Natural killer cell treated with Interleukin-12 subunit alpha and Interleukin-12 subunit beta and Interleukin-15 and Interleukin-18, amount 100 ng/mL, for 72 hours (primary cell): ENCODE data around the gene LRMDA. TPM values are rescaled to one million over a fixed set of nuclear protein-coding genes. Genes with fewer than 3 reads are reported as not detected.

ENCODE experiments used
- ATAC-seq, 2 donors: fragments of 150-1000 bp; cut with Tn5 transposase in 1 of 2; sonication (Bioruptor Pico), chemical (Tn5 transposase) in 1 of 2; 2 replicates each; pipeline ENCODE4 v1.10.0; 2021
- DNase-seq: peaks from one replicate; pipeline ENCODE4 v3.0.0; 2022; ENCODE audit warnings: low spot score
- H3K27ac Mint-ChIP-seq, 2 donors: 1 replicate in 1 of 2; 2 replicates in 1 of 2; pipeline ENCODE4 v1.8.0; 2022; ENCODE audit warnings: mixed read lengths in 2 of 2, mild to moderate bottlenecking in 1 of 2, moderate library complexity in 1 of 2
- H3K27me3 Mint-ChIP-seq, 2 donors: 1 replicate in 1 of 2; 2 replicates in 1 of 2; pipeline ENCODE4 v1.8.0; 2022; ENCODE audit warnings: mixed read lengths in 2 of 2
- H3K36me3 Mint-ChIP-seq: one replicate; pipeline ENCODE4 v1.8.0; 2022; ENCODE audit warnings: mixed read lengths
- H3K4me1 Mint-ChIP-seq, 2 donors: 1 replicate in 1 of 2; 2 replicates in 1 of 2; pipeline ENCODE4 v1.8.0; 2022; ENCODE audit warnings: low read depth in 2 of 2, mixed read lengths in 2 of 2, mild to moderate bottlenecking in 1 of 2
- H3K4me3 Mint-ChIP-seq: one replicate; pipeline ENCODE4 v1.8.0; 2022; ENCODE audit warnings: mixed read lengths
- H3K9me3 Mint-ChIP-seq: 2 replicates; pipeline ENCODE4 v1.8.0; 2022; ENCODE audit warnings: mixed read lengths
- total RNA-seq, 2 donors: library from RNA; stranded (reverse); gene quantifications; one replicate each; pipeline ENCODE4 v1.2.3, GENCODE V29; 2022

Gene LRMDA
- total RNA-seq, 2 donors from 2014 or later = 0.92 to 1.8 TPM

GRCh38 chr10:76338187-76338586 is 906.8 kb downstream of the LRMDA start:
- Mint-ChIP-seq H3K36me3 (no peaks in the 10 kb centered on the region), H3K4me3 (no peak overlapping the region), H3K27me3 (peaks cover 2 to 7% of the 10 kb centered on the region in 2 donors), H3K27ac (no peak overlapping the region), H3K9me3 (peaks cover 4% of the 10 kb centered on the region), H3K4me1 (no peaks in the 10 kb centered on the region)
- DNase-seq (no peak), ATAC-seq (no peak)

GRCh38 chr10:76341740-76342139 is 910.3 kb downstream of the LRMDA start:
- no peaks in the 10 kb centered on the region for H3K9me3 Mint-ChIP-seq
- ATAC-seq (no peak), DNase-seq (no peak)
- no peak overlapping the region for H3K27ac Mint-ChIP-seq
- no peaks in the 10 kb centered on the region for H3K4me1 Mint-ChIP-seq
- peaks cover 0 to 7% of the 10 kb centered on the region in 2 donors for H3K27me3 Mint-ChIP-seq
- H3K36me3 Mint-ChIP-seq = no peaks in the 10 kb centered on the region
- no peak overlapping the region for H3K4me3 Mint-ChIP-seq

GRCh38 chr10:76342996-76343395 is 911.6 kb downstream of the LRMDA start:
- DNase-seq (no peak), ATAC-seq (no peak)
- Mint-ChIP-seq H3K36me3 (no peaks in the 10 kb centered on the region), H3K27me3 (no peaks in the 10 kb centered on the region), H3K27ac (no peak overlapping the region), H3K9me3 (no peaks in the 10 kb centered on the region), H3K4me1 (no peaks in the 10 kb centered on the region), H3K4me3 (no peak overlapping the region)

- Mint-ChIP-seq H3K9me3 (peaks cover 4% of the 10 kb centered on the region), H3K4me3 (no peak overlapping the region), H3K27ac (no peak overlapping the region), H3K36me3 (no peaks in the 10 kb centered on the region), H3K4me1 (no peaks in the 10 kb centered on the region), H3K27me3 (no peaks in the 10 kb centered on the region)
- DNase-seq = no peak
- no peak for ATAC-seq
These were observed 916.4 kb downstream of the LRMDA start for GRCh38 chr10:76347832-76348231.

- Mint-ChIP-seq H3K9me3 (peaks cover 4% of the 10 kb centered on the region), H3K36me3 (no peaks in the 10 kb centered on the region), H3K27me3 (no peaks in the 10 kb centered on the region), H3K4me3 (no peak overlapping the region), H3K4me1 (no peaks in the 10 kb centered on the region), H3K27ac (no peak overlapping the region)
- no peak for DNase-seq
- no peak for ATAC-seq
These were observed 919.2 kb downstream of the LRMDA start for GRCh38 chr10:76350583-76350982.

GRCh38 chr10:76352300-76352699 is 920.9 kb downstream of the LRMDA start:
- no peak overlapping the region for H3K27ac Mint-ChIP-seq
- no peak overlapping the region for H3K4me3 Mint-ChIP-seq
- ATAC-seq (no peak), DNase-seq (no peak)
- no peaks in the 10 kb centered on the region for H3K4me1 Mint-ChIP-seq
- H3K36me3 Mint-ChIP-seq = no peaks in the 10 kb centered on the region
- H3K9me3 Mint-ChIP-seq = peaks cover 4% of the 10 kb centered on the region
- no peaks in the 10 kb centered on the region for H3K27me3 Mint-ChIP-seq

GRCh38 chr10:76353237-76353851 is 921.9 kb downstream of the LRMDA start:
- DNase-seq (no peak), ATAC-seq (no peak)
- Mint-ChIP-seq H3K27me3 (no peaks in the 10 kb centered on the region), H3K4me1 (no peaks in the 10 kb centered on the region), H3K4me3 (no peak overlapping the region), H3K9me3 (peaks cover 4% of the 10 kb centered on the region), H3K36me3 (no peaks in the 10 kb centered on the region), H3K27ac (no peak overlapping the region)

GRCh38 chr10:76354212-76354738 is 922.9 kb downstream of the LRMDA start:
- ATAC-seq = no peak
- H3K9me3 Mint-ChIP-seq = no peaks in the 10 kb centered on the region
- H3K4me1 Mint-ChIP-seq = no peaks in the 10 kb centered on the region
- DNase-seq = no peak
- H3K27ac Mint-ChIP-seq = no peak overlapping the region
- no peaks in the 10 kb centered on the region for H3K36me3 Mint-ChIP-seq
- no peaks in the 10 kb centered on the region for H3K27me3 Mint-ChIP-seq
- no peak overlapping the region for H3K4me3 Mint-ChIP-seq

- Mint-ChIP-seq H3K9me3 (no peaks in the 10 kb centered on the region), H3K4me3 (no peak overlapping the region)
These were observed 923.5 kb downstream of the LRMDA start for GRCh38 chr10:76354921-76355320.

GRCh38 chr10:76356557-76356956 is 925.1 kb downstream of the LRMDA start:
- ATAC-seq = no peak
- Mint-ChIP-seq H3K4me1 (no peaks in the 10 kb centered on the region), H3K9me3 (no peaks in the 10 kb centered on the region), H3K27ac (no peak overlapping the region), H3K4me3 (no peak overlapping the region), H3K36me3 (no peaks in the 10 kb centered on the region), H3K27me3 (no peaks in the 10 kb centered on the region)
- no peak for DNase-seq

More at GRCh38 chr10:76354921-76355320, 923.5 kb downstream of the LRMDA start:
- no peak overlapping the region for H3K27ac Mint-ChIP-seq
- no peak for ATAC-seq
- no peaks in the 10 kb centered on the region for H3K36me3 Mint-ChIP-seq
- no peak for DNase-seq
- no peaks in the 10 kb centered on the region for H3K4me1 Mint-ChIP-seq
- no peaks in the 10 kb centered on the region for H3K27me3 Mint-ChIP-seq

- ATAC-seq = no peak
- Mint-ChIP-seq H3K27me3 (no peaks in the 10 kb centered on the region), H3K4me1 (no peaks in the 10 kb centered on the region), H3K9me3 (peaks cover 3% of the 10 kb centered on the region), H3K27ac (no peak overlapping the region), H3K4me3 (no peak overlapping the region), H3K36me3 (no peaks in the 10 kb centered on the region)
- no peak for DNase-seq
These were observed 926.4 kb downstream of the LRMDA start for GRCh38 chr10:76357726-76358415.

GRCh38 chr10:76358743-76359395 is 927.4 kb downstream of the LRMDA start:
- Mint-ChIP-seq H3K27ac (no peak overlapping the region), H3K27me3 (no peaks in the 10 kb centered on the region), H3K4me1 (no peaks in the 10 kb centered on the region), H3K36me3 (no peaks in the 10 kb centered on the region), H3K9me3 (peaks cover 4% of the 10 kb centered on the region), H3K4me3 (no peak overlapping the region)
- no peak for ATAC-seq
- no peak for DNase-seq

GRCh38 chr10:76375761-76376160 is 944.3 kb downstream of the LRMDA start:
- H3K4me3 Mint-ChIP-seq = no peak overlapping the region
- no peaks in the 10 kb centered on the region for H3K4me1 Mint-ChIP-seq
- no peak for DNase-seq
- H3K36me3 Mint-ChIP-seq = peaks cover 4% of the 10 kb centered on the region
- H3K27ac Mint-ChIP-seq = no peak overlapping the region
- ATAC-seq = no peak
- H3K27me3 Mint-ChIP-seq = no peaks in the 10 kb centered on the region
- peaks cover 3% of the 10 kb centered on the region for H3K9me3 Mint-ChIP-seq

GRCh38 chr10:76382381-76382851 is 951.0 kb downstream of the LRMDA start:
- Mint-ChIP-seq H3K4me1 (no peaks in the 10 kb centered on the region), H3K27me3 (peaks cover 0 to 4% of the 10 kb centered on the region in 2 donors), H3K9me3 (peaks cover 13% of the 10 kb centered on the region), H3K36me3 (peaks cover 4% of the 10 kb centered on the region), H3K4me3 (no peak overlapping the region), H3K27ac (no peak overlapping the region)
- no peak for ATAC-seq
- no peak for DNase-seq
